A673 (cell line): Measurements from ENCODE around the gene TNFSF11. TPM values are rescaled to one million over a fixed set of nuclear protein-coding genes. Genes with fewer than 3 reads are reported as not detected.

Experiments
- Bru-seq: library from RNA; stranded (reverse); fragments of 400-500 nt; gene quantifications from one replicate; lab custom pipeline; 2021; lab: Mats Ljungman, UMichigan
- BruChase-seq, 2 experiments: library from RNA; stranded (reverse); fragments of 400-500 nt; gene quantifications; one replicate each; lab custom pipeline; 2021; lab: Mats Ljungman, UMichigan
- BruUV-seq: library from RNA; stranded (reverse); fragments of 400-500 nt; replicated peaks from 2 replicates; lab custom pipeline; 2021; lab: Mats Ljungman, UMichigan
- CTCF ChIA-PET: fragments of 300-600 bp; sonication (Branson Sonifier 250); formaldehyde crosslinking; loops from one replicate; lab custom pipeline; 2022; ENCODE audit warnings: antibody characterized with exemption; lab: Charles Lee
- POLR2A ChIA-PET: fragments of 300-600 bp; sonication (Branson Sonifier 250); formaldehyde crosslinking; loops from one replicate; lab custom pipeline; 2022; ENCODE audit warnings: antibody characterized with exemption; ENCODE audit not compliant: low non-redundant PET; lab: Charles Lee
- DNase-seq: peaks from one replicate; pipeline ENCODE4 v3.0.0-alpha.2; 2015; ENCODE audit warnings: low spot score
- H3K27ac ChIP-seq: fragments of 200-600 bp; sonication (generic); 2 replicates; pipeline ENCODE4 v1.5.1; 2016; ENCODE audit warnings: mixed run types, low read depth, mild to moderate bottlenecking, mixed read lengths, antibody characterized with exemption, low read length; ENCODE audit not compliant: poor library complexity, severe bottlenecking
- H3K27me3 ChIP-seq: fragments of 200-600 bp; sonication (generic); replicated peaks from 2 replicates; pipeline ENCODE4 v1.6.1; 2017; ENCODE audit warnings: mixed run types, low read depth, mild to moderate bottlenecking, mixed read lengths, antibody characterized with exemption, low read length; ENCODE audit not compliant: insufficient read depth, poor library complexity
- H3K36me3 ChIP-seq: fragments of 200-600 bp; sonication (generic); 2 replicates; pipeline ENCODE4 v1.6.1; 2016; ENCODE audit warnings: mixed run types, mild to moderate bottlenecking, mixed read lengths, antibody characterized with exemption, low read length; ENCODE audit not compliant: insufficient read depth, poor library complexity, severe bottlenecking
- H3K4me1 ChIP-seq: fragments of 200-600 bp; sonication (generic); 2 replicates; pipeline ENCODE4 v1.6.1; 2017; ENCODE audit warnings: mixed run types, mild to moderate bottlenecking, mixed read lengths, antibody characterized with exemption, low read length; ENCODE audit not compliant: insufficient read depth, poor library complexity, severe bottlenecking
- H3K4me3 ChIP-seq: fragments of 200-600 bp; sonication (generic); 2 replicates; pipeline ENCODE4 v1.5.1; 2016; ENCODE audit warnings: low read depth, mixed run types, mild to moderate bottlenecking, mixed read lengths, low read length; ENCODE audit not compliant: poor library complexity, severe bottlenecking
- H3K9me3 ChIP-seq: fragments of 200-600 bp; sonication (generic); 2 replicates; pipeline ENCODE4 v1.6.1; 2016; ENCODE audit warnings: mixed run types, low read depth, mild to moderate bottlenecking, mixed read lengths, antibody characterized with exemption, low read length; ENCODE audit not compliant: poor library complexity, severe bottlenecking
- EZH2 ChIP-seq: fragments of 200-600 bp; sonication (generic); IDR thresholded peaks from 2 replicates; pipeline ENCODE4 v1.6.1; 2017; ENCODE audit warnings: borderline replicate concordance, low read depth, mild to moderate bottlenecking, mixed read lengths, antibody characterized with exemption, low read length; ENCODE audit not compliant: poor library complexity, severe bottlenecking
- intact Hi-C: fragments of 100-400 bp; cut with micrococcal nuclease; formaldehyde crosslinking; loops from one replicate; pipeline ENCODE4 v1.10.0; 2022; ENCODE audit not compliant: unreplicated experiment
- long read RNA-seq: library from polyadenylated mRNA; stranded (forward); transcript quantifications from one replicate; pipeline ENCODE4 v2.0.0, GENCODE V29; 2022
- total RNA-seq: library from RNA; stranded (reverse); gene quantifications from 2 replicates; pipeline ENCODE4 v1.2.3, GENCODE V29; 2021
- TF ChIP-seq, protein P1 (sequence below): fragments of 300-800, 200-600 bp; sonication (generic); conservative IDR thresholded peaks from 2 replicates; pipeline ENCODE4 v1.5.1; 2017; ENCODE audit warnings: low read depth, mild to moderate bottlenecking, antibody characterized with exemption, low read length, moderate library complexity, mixed read lengths

Gene TNFSF11
- not detected in 2 replicates for total RNA-seq
- Bru-seq, nascent RNA = not detected
- BruChase-seq, experiment 1, labeled RNA remaining after a 2-hour chase = not detected
- BruChase-seq, experiment 2, labeled RNA remaining after a 6-hour chase = percentile 4 among the genes with signal in this experiment
- long read RNA-seq = 0 reads

- Histone ChIP-seq H3K4me1 (no peaks in the 10 kb centered on the region), H3K27ac (no peak within 1 kb of the TSS), H3K9me3 (no peaks in the 10 kb centered on the region), H3K27me3 (peaks cover 82% of the 10 kb centered on the region), H3K36me3 (no peaks in the 10 kb centered on the region), H3K4me3 (no peak within 1 kb of the TSS)
- ChIA-PET POLR2A (no interaction called here), CTCF (no interaction called here)
- intact Hi-C loops = no loop called here
- no peak for TF ChIP-seq EZH2
- TF ChIP-seq, protein P1, sequence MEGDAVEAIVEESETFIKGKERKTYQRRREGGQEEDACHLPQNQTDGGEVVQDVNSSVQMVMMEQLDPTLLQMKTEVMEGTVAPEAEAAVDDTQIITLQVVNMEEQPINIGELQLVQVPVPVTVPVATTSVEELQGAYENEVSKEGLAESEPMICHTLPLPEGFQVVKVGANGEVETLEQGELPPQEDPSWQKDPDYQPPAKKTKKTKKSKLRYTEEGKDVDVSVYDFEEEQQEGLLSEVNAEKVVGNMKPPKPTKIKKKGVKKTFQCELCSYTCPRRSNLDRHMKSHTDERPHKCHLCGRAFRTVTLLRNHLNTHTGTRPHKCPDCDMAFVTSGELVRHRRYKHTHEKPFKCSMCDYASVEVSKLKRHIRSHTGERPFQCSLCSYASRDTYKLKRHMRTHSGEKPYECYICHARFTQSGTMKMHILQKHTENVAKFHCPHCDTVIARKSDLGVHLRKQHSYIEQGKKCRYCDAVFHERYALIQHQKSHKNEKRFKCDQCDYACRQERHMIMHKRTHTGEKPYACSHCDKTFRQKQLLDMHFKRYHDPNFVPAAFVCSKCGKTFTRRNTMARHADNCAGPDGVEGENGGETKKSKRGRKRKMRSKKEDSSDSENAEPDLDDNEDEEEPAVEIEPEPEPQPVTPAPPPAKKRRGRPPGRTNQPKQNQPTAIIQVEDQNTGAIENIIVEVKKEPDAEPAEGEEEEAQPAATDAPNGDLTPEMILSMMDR = no peak
- no TSS peak for BruUV-seq
- no peak for DNase-seq
These were observed at the start of gene TNFSF11 for GRCh38 chr13:42574011-42574410. Gene TNFSF11, plus strand, starts transcription at chr13:42574152. Its CDS starts 152 bp downstream, at chr13:42574304.

GRCh38 chr13:42524487-42525034 is 49.4 kb upstream of the TNFSF11 start:
- BruUV-seq = no TSS peak
- intact Hi-C loops = no loop called here
- Histone ChIP-seq H3K9me3 (no peaks in the 10 kb centered on the region), H3K4me1 (no peaks in the 10 kb centered on the region), H3K4me3 (no peak overlapping the region), H3K27ac (no peak overlapping the region), H3K36me3 (no peaks in the 10 kb centered on the region), H3K27me3 (no peaks in the 10 kb centered on the region)
- DNase-seq = no peak
- ChIA-PET CTCF (no interaction called here), POLR2A (no interaction called here)
- no peak for TF ChIP-seq EZH2
- TF ChIP-seq, protein P1 = no peak

GRCh38 chr13:42525035-42525504 is 48.9 kb upstream of the TNFSF11 start:
- ChIA-PET POLR2A (no interaction called here), CTCF (no interaction called here)
- intact Hi-C loops = no loop called here
- peaks cover 5% of the 10 kb centered on the region for H3K27me3 ChIP-seq
- BruUV-seq = no TSS peak
- no peak for DNase-seq
- H3K36me3 ChIP-seq = no peaks in the 10 kb centered on the region
- no peak overlapping the region for H3K4me3 ChIP-seq
- no peaks in the 10 kb centered on the region for H3K4me1 ChIP-seq
- TF ChIP-seq, protein P1 = no peak
- no peak for TF ChIP-seq EZH2
- H3K27ac ChIP-seq = no peak overlapping the region
- no peaks in the 10 kb centered on the region for H3K9me3 ChIP-seq
